ENCODE data around the gene PLXNA2.

PLXNA2 gene

DNA sequence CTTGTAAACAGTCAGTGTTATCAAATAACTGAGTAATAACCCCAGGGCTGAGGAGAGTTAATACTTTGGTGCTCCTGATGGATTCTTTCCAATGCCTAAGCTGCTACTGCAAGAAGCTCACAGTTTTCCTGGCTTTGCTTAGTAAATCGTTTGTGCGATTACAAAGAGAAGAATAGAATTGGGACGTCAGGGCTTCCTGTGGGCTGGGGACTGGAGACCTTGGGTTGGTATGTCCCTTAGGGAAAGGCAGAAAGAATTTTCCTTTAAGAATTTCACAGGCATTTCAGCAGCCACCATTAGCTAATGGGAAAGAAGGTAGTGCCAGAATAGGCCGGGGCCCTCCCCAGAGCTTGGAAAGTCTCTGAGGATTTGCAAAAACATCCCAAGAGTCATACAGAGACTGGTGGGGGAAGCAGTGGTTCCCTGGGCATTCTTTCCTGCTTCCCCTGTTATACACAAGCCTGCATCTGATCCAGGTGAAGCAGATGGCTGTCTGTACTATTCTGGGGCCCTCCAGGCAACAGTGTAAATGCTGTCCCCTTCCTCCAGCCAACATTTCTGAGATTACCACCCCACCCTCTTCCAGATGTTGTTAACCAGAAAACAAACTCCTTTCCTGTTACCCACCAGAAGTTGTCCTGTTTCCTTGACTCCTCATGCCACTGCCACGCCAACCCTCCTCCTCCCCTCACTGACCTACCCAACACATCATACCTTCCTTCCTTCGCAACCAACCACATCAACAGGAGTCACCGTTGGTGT, 40.2 kb downstream of the PLXNA2 start:
- DNase-seq = no peak

DNA sequence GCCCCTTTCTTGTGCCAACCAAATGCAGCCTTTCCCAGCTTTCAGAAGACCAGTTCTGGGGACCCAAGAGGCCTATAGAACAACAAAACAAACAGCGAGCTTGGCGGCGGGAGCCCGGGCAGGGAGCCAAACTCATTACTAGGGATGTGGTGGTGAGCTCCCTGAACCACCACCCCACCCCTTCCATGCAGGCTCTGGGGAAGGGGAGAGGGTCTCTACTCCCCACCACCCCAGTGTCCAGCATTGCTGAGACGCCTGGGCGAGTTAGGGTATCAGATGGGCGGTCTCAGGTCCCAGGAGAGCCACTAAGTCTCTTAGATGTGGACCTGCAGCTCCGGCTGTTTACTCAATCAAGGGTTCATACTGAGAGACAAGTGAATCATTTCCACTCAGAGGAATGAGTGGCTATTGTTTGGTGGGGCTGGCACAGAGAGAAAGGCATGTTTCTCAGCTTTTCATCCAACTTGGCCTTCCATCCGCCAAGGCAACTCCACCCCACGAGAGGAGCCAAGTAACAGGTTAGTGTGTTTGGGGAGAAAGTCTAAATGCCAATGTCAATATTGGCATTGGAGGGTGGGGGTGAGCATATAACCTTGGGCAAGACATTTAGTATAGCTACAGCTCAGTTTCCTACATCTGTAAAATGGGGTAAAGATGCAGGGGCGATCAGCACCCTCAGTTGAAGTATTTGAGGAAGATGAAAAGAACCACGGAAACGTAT, 40.9 kb downstream of the PLXNA2 start:
- no peak for DNase-seq

DNA sequence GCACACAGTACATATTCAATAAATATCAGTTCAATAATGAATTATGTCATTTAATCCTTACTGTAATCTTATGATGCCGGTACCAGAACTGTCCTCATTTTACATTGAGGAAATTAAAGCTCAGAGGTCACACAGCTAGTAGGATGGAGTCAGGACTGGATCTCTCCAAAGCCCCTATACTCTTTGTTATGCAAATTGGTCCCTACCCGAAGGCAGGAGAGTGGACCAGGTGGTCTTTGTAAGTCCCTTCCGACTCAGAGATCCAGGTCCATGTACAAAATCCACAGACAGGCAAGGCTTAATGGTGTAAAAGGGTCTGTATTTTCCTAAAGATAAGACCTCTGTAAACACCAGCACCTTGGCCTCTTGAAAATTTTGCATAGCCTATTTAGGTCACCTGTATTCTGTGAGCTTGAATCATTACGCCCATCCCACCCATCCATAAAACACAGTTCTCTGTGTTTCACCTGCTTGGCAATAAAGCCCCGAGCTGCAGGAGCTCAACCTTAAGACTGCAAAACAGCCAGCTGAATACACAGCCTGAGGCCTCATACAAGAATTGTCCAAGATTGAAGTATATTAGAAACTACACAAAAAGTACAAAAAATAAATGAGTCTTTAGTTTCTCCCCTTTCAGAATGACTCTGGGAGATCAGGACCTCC, 41.7 kb downstream of the PLXNA2 start:
- DNase-seq = no peak

DNA sequence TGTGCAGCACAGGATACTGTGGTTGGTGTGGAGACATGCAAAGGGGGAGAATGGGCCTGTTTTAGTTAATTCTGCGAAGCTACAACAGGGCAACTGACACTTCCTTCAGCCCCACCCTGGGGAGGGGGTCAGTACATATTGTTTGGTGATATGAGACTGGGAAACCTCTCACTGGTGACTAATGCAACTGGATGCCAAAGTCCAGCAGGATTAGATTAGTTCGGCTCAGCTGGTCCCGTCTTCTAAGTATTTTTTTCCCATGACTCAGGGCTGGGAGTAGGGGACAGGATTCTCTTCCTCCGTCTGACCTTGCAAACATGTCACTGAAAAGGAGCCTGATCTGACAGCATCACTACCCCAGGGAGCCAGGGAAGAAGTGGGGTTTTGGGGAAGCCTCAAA, 43.0 kb downstream of the PLXNA2 start:
- DNase-seq = no peak

DNA sequence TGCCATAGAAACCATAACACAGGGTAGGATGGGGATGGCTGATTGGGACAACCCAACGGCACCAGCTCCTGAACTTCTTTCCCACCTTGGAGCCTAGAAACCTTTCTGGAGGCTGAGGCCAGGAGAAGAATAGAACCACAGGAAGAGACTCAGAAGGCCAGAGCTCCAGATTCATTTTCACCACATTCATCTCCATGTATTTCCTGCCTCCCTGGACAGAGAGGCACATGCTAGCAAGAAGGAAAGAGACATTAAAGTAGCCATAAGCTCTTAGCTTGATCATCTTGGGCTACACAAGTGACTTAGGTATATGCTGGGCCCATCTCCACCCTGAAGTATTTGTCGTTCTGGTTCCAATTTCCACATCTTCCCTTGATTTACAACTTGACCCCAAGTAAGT, 44.1 kb downstream of the PLXNA2 start:
- no peak for DNase-seq

DNA sequence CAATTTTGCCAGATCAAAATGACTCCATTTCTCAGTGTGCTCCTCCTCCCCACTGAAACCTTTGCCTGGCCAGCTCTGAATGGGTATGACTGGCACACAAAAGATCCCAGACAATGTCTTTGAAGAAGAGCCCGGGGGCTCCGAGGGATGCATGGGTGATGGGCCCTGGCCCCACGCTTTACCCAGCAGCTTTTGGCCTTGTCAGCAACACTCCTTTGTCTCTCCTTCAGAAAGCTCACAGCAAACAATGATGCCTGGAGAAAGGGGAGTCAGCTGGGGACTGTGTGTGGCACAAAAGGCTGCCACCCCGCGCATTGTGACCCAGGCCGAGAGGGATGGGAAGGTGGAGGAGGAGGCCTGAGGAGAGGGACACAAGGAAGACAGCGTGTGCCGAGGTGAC, 45.9 kb downstream of the PLXNA2 start:
- DNase-seq = no peak

DNA sequence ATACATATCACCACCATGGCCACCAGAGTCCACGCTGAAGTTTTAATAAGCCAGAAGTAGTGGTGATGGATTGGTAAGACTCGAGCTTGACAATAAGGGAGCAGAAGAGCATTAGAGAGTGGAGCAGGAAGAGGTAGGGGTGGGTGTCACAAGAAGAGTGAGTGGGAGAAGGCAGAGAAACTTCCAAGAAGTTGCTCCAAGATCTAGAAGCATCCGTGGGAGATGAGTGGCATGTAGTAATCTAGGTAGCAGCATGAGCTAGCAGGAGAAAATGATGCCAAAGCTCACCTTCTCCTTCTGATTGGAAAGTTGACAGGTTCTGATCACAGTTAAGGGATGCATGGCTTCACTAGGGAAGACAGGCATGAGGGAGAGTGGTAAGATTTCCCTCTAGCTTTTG, 49.2 kb downstream of the PLXNA2 start:
- no peak for DNase-seq

DNA sequence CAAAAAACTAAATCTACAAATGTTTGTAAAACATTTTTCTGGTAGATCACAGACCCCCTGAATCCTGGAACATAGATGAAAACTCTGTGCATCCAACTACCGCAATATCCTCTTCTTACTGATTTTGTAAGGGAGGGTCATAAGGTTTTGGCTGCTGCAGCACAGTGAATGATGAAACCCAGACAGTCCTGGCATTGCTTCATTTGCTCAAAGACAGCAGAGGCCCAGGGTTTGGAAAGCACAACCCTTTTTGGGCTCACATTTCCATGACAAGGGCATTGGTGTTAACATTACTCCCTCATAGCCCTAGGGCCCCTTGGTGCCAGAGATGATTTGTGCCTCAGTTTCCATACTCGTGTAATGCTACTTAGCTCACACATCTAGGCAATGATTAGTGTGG, 51.2 kb downstream of the PLXNA2 start:
- DNase-seq = no peak

DNA sequence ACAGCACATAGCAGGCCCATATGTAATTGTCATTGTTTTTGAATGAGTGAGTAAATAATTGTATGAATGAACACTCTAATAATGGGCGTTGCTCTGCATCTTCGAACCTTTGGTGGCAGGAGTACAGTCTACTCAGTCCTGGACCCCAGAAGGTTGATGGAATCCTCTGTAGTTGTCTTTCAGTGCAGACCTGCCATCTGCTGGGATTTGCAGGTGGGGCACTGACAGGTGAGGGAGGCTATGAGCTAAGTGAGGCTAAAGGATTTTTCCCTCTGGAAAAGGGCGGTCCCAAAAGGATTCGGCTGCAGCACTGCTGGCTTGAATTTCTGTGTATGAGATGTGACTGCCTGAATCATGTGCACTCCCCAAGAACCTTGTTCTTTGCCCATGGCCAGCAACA, 53.4 kb downstream of the PLXNA2 start:
- DNase-seq = no peak

DNA sequence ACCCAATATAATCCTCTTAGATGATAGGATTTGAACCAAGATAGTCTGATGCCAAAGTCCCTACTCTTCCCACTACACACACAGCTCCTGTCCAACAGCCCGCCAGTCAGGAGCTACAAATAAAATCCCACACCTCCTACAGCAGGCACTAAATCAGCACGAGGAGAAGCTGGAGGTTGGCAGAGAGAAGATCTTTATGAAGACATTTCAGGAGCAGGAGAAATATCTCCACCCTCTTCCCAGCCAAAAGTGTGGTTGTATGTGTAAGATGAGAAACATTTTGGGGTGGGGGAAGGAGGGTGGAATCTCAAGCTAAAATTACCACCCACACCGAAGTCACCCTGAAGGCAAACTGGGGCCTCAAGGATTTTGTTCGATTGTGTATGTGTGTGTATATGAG, 54.5 kb downstream of the PLXNA2 start:
- no peak for DNase-seq

DNA sequence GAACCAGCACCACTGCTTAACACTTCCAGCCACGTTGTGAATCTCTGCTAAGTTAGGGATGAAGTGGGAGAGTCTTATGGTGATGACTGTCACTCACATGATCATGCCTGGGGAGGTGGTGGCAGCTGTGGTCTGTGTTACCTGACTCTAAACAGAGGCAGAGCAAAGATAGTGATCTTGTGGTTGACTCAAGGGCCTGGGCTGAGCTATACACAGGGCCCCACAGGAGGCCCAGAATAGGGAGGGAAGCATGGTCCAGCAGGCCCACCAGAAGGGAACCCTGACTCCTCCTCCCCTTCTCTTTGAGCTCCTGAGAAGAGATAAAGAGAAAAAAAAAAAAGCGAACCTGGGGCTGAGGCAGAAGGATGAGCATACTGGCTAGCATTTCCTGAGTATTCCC, 55.0 kb downstream of the PLXNA2 start:
- no peak for DNase-seq

DNA sequence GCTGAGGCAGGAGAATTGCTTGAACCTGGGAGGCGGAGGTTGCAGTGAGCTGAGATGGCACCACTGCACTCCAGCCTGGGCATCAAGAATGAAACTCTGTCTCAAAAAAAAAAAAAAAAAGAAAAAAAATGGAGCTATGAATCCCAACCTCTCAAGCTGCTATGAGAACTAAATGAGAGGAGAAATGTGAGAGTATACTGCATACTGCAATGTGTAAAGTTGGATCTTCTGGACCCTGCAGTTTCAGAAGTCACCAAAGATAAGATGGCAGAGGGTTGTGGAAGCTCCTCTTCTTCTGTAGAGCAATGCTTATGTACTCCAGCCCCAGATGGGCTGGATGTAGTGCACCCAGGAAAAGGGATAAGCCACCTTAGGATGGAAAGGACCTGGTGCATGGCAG, 55.6 kb downstream of the PLXNA2 start:
- DNase-seq = no peak

DNA sequence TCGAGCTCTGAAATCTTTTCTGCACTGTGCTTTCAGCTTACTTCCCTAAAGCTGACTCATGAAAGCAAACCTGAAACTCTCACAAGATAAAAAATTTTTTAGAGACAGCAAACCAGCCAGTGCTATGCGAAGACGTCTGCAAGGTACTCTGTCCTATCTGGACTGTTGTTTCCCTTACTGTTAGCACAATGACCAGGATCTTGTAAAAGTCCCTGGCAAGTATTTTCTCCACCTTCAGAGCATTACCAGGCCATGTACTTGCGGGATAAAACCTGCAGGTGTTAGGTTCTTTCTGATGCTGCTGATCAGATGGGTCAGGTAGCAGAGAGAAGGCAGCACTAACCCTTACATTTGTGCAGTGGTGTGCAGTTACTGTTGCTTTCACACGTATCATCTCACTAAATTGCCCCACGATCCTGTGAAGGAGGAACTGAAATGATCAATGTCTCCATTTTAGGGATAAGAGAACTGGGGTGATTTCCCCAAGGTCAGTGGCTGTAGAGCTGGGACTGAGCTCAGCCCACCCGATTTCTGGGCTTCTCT, 56.6 kb downstream of the PLXNA2 start:
- no peak for DNase-seq

DNA sequence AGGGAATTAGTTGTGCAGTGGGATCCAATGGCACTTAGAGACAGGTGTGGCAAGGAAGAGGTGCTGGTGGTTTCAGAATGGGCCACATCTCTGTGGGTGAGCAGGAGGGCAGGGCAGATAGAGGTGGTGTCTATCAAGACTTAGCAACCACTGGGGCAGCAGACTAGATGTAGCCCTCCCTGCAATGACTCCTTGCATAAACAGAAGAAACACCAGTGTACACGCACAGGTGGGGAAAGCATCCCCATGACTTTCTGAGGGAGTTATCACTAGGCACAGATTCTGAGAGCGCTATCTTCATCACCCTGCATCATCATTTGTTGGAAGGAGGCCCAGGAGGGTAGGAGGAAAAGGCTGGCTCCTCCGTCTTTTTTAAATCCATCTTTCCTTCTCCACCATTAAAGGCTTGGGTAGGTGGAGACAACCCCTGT, 58.4 kb downstream of the PLXNA2 start:
- no peak for DNase-seq

DNA sequence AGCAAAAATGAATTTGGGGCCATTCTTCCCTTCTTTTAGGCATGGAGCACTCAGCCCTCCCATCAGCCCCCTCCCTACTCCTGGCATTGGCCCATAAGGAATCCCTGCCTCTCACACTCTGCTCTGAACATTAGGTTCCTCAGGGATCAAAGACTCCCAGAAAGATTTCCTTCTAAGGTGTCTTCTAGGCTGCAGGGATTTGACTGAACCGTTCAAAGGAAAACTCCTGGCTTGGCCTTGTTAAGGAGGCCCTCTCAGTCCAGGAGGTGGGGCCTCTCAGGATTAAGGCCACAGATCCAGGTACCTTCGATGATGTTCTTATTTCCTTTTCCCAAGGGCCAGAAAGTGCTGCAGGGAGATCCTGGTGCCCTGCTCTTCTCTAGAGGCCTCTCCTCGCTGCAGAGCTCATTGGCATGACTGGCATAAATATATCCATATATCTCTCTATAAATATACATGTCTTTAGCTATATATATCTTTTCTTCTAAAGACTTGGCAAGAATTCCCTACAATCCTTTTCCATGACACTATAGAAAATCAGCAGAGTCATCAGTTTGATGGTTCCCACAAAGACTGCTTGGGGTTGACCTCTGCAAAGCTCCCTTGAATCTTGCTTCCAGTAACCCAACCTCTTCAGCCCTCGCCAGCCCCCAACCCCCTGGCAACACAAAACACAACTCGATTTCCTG, 59.1 kb downstream of the PLXNA2 start:
- no peak for DNase-seq

DNA sequence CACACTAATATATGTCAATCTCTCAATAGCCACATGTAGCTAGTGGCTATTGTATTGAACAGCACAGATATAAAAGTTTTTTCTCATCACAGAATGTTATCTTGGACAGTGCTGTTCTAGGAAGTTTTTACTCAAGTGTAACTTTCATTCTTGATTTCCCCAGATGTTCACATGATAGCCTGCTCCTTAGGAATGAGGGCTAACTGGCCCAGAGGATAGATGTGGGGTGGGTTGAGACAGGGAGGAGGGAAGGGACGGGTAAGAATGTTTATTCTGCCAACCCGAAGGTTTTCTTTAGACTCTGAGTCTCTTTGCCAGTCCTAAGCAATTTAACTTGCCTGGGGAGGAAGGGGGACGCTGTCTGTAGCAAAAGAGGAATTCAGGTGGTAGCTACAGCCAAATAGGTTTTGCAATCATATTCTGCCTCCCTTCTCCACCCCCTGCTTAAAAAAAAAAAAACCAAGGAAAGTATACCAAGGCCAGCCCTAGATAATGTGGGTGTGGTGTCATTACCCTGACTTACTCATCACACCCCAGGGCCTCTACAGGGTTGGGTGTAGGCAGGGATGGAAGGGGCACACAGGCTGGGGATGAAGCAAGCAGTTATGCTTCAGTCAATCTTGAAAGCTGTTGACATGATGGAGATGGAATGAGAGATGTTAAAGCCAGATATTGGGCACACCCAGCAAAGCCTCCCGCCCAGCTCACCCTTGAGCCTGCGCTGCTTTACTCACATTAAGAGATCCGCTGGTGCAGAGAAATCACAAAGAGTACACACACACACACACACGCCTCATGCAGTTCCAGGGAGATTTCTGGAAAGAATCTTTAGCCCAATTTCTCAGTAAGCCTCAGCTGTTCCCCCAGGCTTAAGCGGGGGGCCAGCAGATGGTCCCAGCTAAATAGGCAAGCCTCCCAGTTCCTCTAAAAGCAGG, 59.9 kb downstream of the PLXNA2 start:
- no peak for DNase-seq

DNA sequence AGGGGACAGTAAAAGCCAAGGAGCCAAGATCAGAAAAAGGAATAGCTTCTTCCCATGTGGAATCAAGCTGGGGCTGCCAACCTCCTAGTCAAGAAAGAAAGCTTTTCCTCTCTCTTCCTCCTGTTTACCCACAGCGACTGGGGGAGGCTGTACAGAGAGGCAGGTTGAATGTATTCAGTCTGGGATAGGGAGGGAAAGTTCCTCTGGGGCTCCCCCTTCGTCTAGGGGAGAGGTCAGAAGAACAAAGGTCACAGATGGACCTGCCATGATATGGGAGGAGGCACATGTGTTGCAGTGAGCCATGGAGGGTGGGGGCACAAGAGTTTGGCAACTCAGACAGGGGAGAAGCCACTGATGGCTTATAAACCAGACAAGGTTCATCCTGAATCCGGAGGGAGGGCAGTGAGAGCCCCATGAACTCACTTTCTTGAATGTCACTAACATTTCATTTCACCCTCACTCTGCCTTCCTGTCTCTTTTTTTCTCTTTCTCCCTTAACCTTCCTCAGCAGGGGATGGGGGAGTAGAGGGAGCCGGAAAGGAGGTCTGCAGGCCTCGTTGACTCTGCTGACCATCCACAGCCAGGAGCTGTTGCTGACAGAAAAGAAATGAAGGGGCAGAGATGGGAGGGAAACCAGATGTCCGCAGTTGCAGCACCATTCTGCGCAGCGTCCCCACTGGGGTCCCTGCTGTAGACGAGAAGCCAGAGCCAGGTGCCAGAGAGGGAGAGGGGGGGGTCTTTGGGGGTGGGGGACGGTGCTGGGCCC, 61.1 kb downstream of the PLXNA2 start:
- no peak for DNase-seq

DNA sequence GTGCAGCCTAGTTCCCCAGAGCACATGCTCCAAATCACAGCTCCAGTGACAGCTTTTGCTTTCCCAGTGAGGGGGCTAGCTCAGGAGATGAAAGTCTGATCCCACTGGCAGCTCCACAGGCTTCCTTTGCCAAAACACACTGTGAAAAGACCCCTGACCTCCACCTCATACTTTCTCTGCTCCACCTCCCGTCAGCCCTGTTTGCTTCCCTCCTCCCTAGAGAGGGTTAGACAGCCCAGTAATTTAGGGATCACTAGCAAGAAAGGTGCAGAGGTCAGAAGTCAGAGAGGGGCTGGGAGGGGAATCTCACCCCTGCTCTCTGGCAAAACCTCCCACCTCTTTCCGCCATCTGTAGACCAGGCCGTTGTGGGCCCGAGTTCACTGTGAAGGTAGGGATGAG, 62.8 kb downstream of the PLXNA2 start:
- no peak for DNase-seq

DNA sequence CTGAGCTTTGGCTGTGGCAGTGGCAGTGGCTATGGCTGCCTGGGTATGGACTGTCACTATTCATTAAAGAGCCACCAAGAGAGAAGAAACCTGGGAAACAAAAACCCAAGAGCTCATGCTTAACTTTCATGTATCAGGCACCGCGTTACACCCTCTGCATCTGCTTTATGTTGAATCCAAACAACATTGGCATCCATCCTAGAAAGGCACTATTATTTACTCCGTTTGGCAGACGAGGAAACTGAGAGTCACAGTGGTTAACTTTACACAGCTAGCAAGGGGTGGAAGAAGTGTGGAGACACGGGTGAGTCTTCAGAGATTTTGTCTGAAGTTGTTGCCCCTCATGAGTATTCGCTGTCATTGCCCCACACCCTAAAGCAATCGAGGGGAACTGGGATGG, 63.8 kb downstream of the PLXNA2 start:
- DNase-seq = no peak

DNA sequence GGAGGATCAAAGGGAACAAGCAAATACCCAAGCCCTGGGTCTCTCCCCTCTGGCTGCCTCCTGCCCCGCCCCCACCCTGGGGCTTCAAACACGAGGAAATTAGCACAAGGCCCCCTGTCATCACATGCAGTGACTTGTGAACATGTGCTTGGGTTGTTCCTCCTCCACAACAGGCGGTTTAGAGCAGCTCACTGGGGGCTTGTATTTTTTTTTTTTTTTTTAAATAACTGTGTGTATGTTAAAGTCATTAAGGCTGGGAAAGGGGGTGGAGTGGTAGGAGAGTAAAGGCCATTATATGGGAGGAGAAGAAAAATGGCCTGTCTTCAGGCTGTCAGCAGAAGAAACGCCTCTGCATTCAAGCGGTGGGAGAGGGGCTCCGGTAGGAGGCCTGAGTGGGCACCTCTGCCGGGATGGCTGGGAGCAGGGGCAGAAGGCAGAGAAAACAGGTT, 64.2 kb downstream of the PLXNA2 start:
- no peak for DNase-seq

DNA sequence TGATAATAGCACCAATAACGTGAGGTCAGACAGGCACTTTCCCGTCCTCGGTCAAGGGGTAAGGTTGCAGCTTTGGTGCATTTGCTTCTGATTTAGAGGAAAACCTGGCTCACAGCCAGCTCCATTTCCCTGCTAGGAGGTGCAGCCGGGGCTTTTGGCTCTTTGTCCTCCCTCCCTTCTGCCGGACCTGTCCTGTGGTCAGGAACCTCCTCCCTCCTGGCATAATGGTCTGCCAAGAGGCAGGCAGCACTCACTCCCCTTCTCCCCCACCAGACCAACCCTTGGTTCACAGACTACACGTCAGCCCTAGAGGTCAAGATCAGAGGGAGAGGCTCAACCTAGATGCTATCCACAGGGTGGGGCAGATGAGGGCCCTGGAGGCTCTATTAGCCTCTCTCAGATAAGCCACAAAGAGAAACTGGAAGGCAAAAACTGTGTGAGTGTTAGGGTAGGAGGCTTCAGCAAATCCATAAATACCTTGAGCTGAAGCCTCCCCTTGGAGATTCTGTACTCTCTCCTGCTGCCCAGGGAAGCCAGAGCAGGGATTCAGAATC, 64.8 kb downstream of the PLXNA2 start:
- no peak for DNase-seq
